IMR-90 (cell line): Measurements from ENCODE around the gene YKT6. TPM values are rescaled to one million over a fixed set of nuclear protein-coding genes. Genes with fewer than 3 reads are reported as not detected.

ENCODE experiments used
- ATAC-seq: fragments of 200-7000 bp; cut with Tn5 transposase; 2 replicates; pipeline ENCODE4 v1.9.1; 2020; ENCODE audit warnings: low read depth, mild to moderate bottlenecking, moderate library complexity
- BruUV-seq: library from RNA; stranded (reverse); fragments of 400-500 nt; replicated peaks from 2 replicates; lab custom pipeline; 2021; lab: Mats Ljungman, UMichigan
- CTCF ChIA-PET: fragments of 300-600 bp; formaldehyde crosslinking; extraction: SDS; loops from one replicate; lab custom pipeline; 2021; ENCODE audit warnings: antibody characterized with exemption; lab: Yijun Ruan, JAX
- POLR2A ChIA-PET: fragments of 300-600 bp; sonication (Branson Sonifier 250); formaldehyde crosslinking; loops from one replicate; lab custom pipeline; 2022; ENCODE audit warnings: antibody characterized with exemption; ENCODE audit not compliant: unreplicated experiment; lab: Charles Lee
- DNase-seq: peaks from one replicate; pipeline ENCODE4 v3.0.0; 2013
- H2AFZ ChIP-seq: replicated peaks from 2 replicates; pipeline ENCODE3; 2013; ENCODE audit warnings: low read length, mild to moderate bottlenecking; ENCODE audit not compliant: poor library complexity
- H2AK5ac ChIP-seq: 2 replicates; pipeline ENCODE4 v1.6.1; 2013; ENCODE audit warnings: low read depth, low read length, inconsistent platforms
- H2AK9ac ChIP-seq: replicated peaks from 2 replicates; pipeline ENCODE3; 2013; ENCODE audit warnings: mild to moderate bottlenecking, low read depth, low read length, moderate library complexity; ENCODE audit not compliant: poor library complexity
- H2BK120ac ChIP-seq: 2 replicates; pipeline ENCODE4 v1.6.1; 2013; ENCODE audit warnings: low read depth, low read length, inconsistent platforms
- H2BK15ac ChIP-seq: 3 replicates; pipeline ENCODE4 v1.6.1; 2013; ENCODE audit warnings: low read depth, low read length, inconsistent platforms
- H2BK20ac ChIP-seq: 2 replicates; pipeline ENCODE4 v1.6.1; 2013; ENCODE audit warnings: low read depth, mild to moderate bottlenecking, inconsistent platforms, low read length, moderate library complexity
- H2BK5ac ChIP-seq: 2 replicates; pipeline ENCODE4 v1.6.1; 2013; ENCODE audit warnings: mild to moderate bottlenecking, low read depth, low read length, inconsistent platforms; ENCODE audit not compliant: poor library complexity, severe bottlenecking
- H3K14ac ChIP-seq: replicated peaks from 2 replicates; pipeline ENCODE4 v1.6.1; 2013; ENCODE audit warnings: low read depth, low read length, inconsistent platforms
- H3K18ac ChIP-seq: 2 replicates; pipeline ENCODE4 v1.6.1; 2013; ENCODE audit warnings: low read depth, low read length, control low read depth
- H3K23ac ChIP-seq: 2 replicates; pipeline ENCODE4 v1.6.1; 2013; ENCODE audit warnings: low read depth, low read length, inconsistent platforms
- H3K27ac ChIP-seq: 2 replicates; pipeline ENCODE4 v1.5.1; 2013; ENCODE audit warnings: mild to moderate bottlenecking, control low read depth, low read length; ENCODE audit not compliant: insufficient read depth
- H3K27me3 ChIP-seq: 2 replicates; pipeline ENCODE4 v1.6.1; 2013; ENCODE audit warnings: low read length; ENCODE audit not compliant: control insufficient read depth, insufficient read depth
- H3K36me3 ChIP-seq: 2 replicates; pipeline ENCODE4 v1.6.1; 2013; ENCODE audit warnings: low read length, mixed read lengths; ENCODE audit not compliant: control insufficient read depth, insufficient read depth
- H3K4ac ChIP-seq: 2 replicates; pipeline ENCODE4 v1.6.1; 2013; ENCODE audit warnings: low read depth, low read length, inconsistent platforms
- H3K4me1 ChIP-seq: 2 replicates; pipeline ENCODE4 v1.6.1; 2013; ENCODE audit warnings: low read length, mixed read lengths; ENCODE audit not compliant: control insufficient read depth, insufficient read depth
- H3K4me2 ChIP-seq: 2 replicates; pipeline ENCODE4 v1.6.1; 2013; ENCODE audit warnings: low read depth, mild to moderate bottlenecking, control low read depth, low read length, moderate library complexity
- H3K4me3 ChIP-seq: 2 replicates; pipeline ENCODE4 v1.5.1; 2013; ENCODE audit warnings: low read depth, mild to moderate bottlenecking, control low read depth, low read length, moderate library complexity; ENCODE audit not compliant: insufficient read depth
- H3K56ac ChIP-seq: 2 replicates; pipeline ENCODE4 v1.6.1; 2013; ENCODE audit warnings: low read length, inconsistent platforms; ENCODE audit not compliant: insufficient read depth; ENCODE audit errors: extremely low read depth
- H3K79me1 ChIP-seq, 2 experiments: 2 replicates each; pipeline ENCODE4 v1.6.1; 2013; ENCODE audit warnings: low read length in 2 of 2, inconsistent platforms in 1 of 2, low read depth in 1 of 2
- H3K9ac ChIP-seq: 2 replicates; pipeline ENCODE4 v1.6.1; 2013; ENCODE audit warnings: low read depth, low read length, control low read depth
- H3K9me1 ChIP-seq: 2 replicates; pipeline ENCODE4 v1.6.1; 2013; ENCODE audit warnings: low read length, inconsistent platforms; ENCODE audit not compliant: insufficient read depth
- H3K9me3 ChIP-seq: 2 replicates; pipeline ENCODE4 v1.6.1; 2013; ENCODE audit warnings: low read length; ENCODE audit not compliant: control insufficient read depth, insufficient read depth
- H4K20me1 ChIP-seq: 2 replicates; pipeline ENCODE4 v1.6.1; 2013; ENCODE audit warnings: low read length, inconsistent platforms; ENCODE audit not compliant: insufficient read depth
- H4K5ac ChIP-seq: 2 replicates; pipeline ENCODE4 v1.6.1; 2013; ENCODE audit warnings: mild to moderate bottlenecking, low read depth, low read length, control low read depth
- H4K8ac ChIP-seq, 2 experiments: 2 replicates each; pipeline ENCODE4 v1.6.1; 2013; ENCODE audit warnings: low read depth in 2 of 2, low read length in 2 of 2, control low read depth in 1 of 2, inconsistent platforms in 1 of 2
- H4K91ac ChIP-seq: 2 replicates; pipeline ENCODE4 v1.6.1; 2013; ENCODE audit warnings: low read depth, low read length, inconsistent platforms; ENCODE audit not compliant: insufficient read depth
- BHLHE40 ChIP-seq: fragments of 150-350 bp; IDR thresholded peaks from 2 replicates; pipeline ENCODE4 v1.6.1; 2016; ENCODE audit warnings: mild to moderate bottlenecking, low read depth, low read length
- CEBPB ChIP-seq: IDR thresholded peaks from 2 replicates; pipeline ENCODE4 v1.6.1; 2012; ENCODE audit warnings: low read depth, low read length, improper control_type of control experiment
- FOS ChIP-seq: fragments of 150-350 bp; IDR thresholded peaks from 2 replicates; pipeline ENCODE4 v1.6.1; 2016; ENCODE audit warnings: low read depth, low read length
- MAFK ChIP-seq: IDR thresholded peaks from 2 replicates; pipeline ENCODE4 v1.6.1; 2012; ENCODE audit warnings: low read depth, low read length, improper control_type of control experiment
- MAZ ChIP-seq: IDR thresholded peaks from 2 replicates; pipeline ENCODE4 v1.6.1; 2012; ENCODE audit warnings: low read depth, mild to moderate bottlenecking, low read length, improper control_type of control experiment, moderate library complexity, borderline replicate concordance
- NFE2L2 ChIP-seq: fragments of 150-350 bp; IDR thresholded peaks from 2 replicates; pipeline ENCODE4 v1.6.1; 2016; ENCODE audit warnings: low read depth, mild to moderate bottlenecking, low read length
- POLR2A ChIP-seq: IDR thresholded peaks from 2 replicates; pipeline ENCODE4 v1.6.1; 2012; ENCODE audit warnings: mild to moderate bottlenecking, low read depth, low read length
- RAD21 ChIP-seq: IDR thresholded peaks from 2 replicates; pipeline ENCODE4 v1.6.1; 2012; ENCODE audit warnings: low read length, improper control_type of control experiment
- RCOR1 ChIP-seq: IDR thresholded peaks from 2 replicates; pipeline ENCODE4 v1.6.1; 2012; ENCODE audit warnings: mild to moderate bottlenecking, low read length, improper control_type of control experiment; ENCODE audit not compliant: insufficient replicate concordance
- SMC3 ChIP-seq: fragments of 150-350 bp; IDR thresholded peaks from 2 replicates; pipeline ENCODE4 v1.6.1; 2016; ENCODE audit warnings: low read depth, mild to moderate bottlenecking, antibody characterized with exemption, low read length, moderate library complexity
- WGBS, 2 experiments: methylation state at CpG; one replicate each; pipeline versions ENCODE4 v1.1.5 to v1.1.7; 2013; ENCODE audit warnings: missing lambda C conversion rate in 2 of 2; ENCODE audit not compliant: insufficient read length in 1 of 2; ENCODE audit errors: extremely low coverage in 2 of 2; 5-methylcytosine and 5-hydroxymethylcytosine counted together
- dilution Hi-C: fragments of 300-500 bp; cut with HindIII; formaldehyde crosslinking; loops from one replicate; pipeline ENCODE4 v1.14.3; 2018; ENCODE audit warnings: low sequenced_read_pairs; ENCODE audit not compliant: unreplicated experiment
- in situ Hi-C: fragments of 300-500 bp; cut with MboI; formaldehyde crosslinking; loops from 3 replicates; pipeline ENCODE4 v1.14.3; 2019; ENCODE audit warnings: low sequenced_read_pairs, inconsistent platforms, mixed read lengths
- intact Hi-C: fragments of 100-400 bp; cut with micrococcal nuclease; formaldehyde crosslinking; loops from 2 replicates; pipeline ENCODE4 v1.10.0; 2022
- polyA plus RNA-seq, 3 experiments: library from polyadenylated mRNA; depleted of rRNA; stranded (reverse); fragments of >200 nt; gene quantifications; 2 replicates each; pipeline ENCODE4 v1.2.3, GENCODE V29; 2012; ENCODE audit warnings: low replicate concordance in 1 of 3
- total RNA-seq: library from RNA; depleted of rRNA; stranded (reverse); fragments of >200 nt; gene quantifications from 2 replicates; pipeline ENCODE4 v1.2.3, GENCODE V29; 2012
- TF ChIP-seq, protein P1 (sequence below): fragments of 150-350 bp; IDR thresholded peaks from 2 replicates; pipeline ENCODE4 v1.6.1; 2016; ENCODE audit warnings: low read depth, mild to moderate bottlenecking, low read length, moderate library complexity, borderline replicate concordance

The YKT6 gene
- total and polyA plus RNA-seq, 2 of the 4 experiments (the other 2 are of a cell fraction), result 115 to 120 TPM

DNA sequence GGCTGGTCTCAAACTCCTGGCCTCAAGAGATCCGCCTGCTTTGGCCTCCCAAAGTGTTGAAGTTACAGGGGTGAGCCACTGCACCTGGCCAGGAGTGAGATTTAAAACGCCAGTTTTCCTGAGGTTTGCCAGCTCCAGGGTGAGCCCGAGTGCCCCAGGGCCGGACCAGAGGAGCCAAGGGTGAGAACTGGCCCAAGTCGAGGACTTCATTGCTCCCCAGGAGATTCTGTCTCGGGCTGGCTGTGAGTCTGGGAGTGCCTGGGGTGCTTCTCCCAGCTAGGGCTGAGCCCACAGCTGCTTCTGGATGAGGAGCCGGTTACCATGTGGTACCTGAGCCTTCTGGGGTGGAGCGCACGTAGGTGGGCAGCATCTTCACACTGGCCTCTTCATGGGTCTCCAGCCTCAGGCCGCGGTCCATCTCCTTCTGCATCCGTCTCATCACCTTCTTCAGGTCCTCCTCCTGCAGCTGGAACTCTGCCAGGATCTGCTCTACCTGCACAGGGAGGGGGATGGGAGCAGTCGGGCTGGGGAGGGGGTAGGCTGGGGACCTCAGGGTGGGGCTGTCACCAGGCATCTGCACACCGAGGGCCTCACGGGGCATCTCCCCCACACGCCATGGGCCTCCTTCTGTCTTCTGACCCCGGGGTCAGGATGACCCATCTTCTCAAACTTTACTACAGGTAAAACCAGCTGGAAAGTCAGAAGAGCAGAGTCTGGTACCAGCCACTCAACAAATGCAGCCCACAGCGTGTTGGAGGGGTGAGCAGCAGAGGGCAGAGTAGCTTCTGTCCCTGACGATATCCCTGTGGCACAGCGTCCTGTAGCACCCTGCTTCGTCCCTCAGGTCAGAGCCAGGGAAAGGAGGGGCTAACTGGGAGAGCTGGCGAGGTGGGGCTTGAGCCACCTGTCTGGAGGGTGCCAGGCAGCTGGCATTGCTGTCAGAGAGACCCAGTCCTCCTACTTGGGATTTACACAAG, 47.5 kb upstream of the YKT6 start (continued):
- TF ChIP-seq, protein P1, sequence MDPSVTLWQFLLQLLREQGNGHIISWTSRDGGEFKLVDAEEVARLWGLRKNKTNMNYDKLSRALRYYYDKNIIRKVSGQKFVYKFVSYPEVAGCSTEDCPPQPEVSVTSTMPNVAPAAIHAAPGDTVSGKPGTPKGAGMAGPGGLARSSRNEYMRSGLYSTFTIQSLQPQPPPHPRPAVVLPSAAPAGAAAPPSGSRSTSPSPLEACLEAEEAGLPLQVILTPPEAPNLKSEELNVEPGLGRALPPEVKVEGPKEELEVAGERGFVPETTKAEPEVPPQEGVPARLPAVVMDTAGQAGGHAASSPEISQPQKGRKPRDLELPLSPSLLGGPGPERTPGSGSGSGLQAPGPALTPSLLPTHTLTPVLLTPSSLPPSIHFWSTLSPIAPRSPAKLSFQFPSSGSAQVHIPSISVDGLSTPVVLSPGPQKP, result no peak
- TF ChIP-seq FOS, result no peak

DNA sequence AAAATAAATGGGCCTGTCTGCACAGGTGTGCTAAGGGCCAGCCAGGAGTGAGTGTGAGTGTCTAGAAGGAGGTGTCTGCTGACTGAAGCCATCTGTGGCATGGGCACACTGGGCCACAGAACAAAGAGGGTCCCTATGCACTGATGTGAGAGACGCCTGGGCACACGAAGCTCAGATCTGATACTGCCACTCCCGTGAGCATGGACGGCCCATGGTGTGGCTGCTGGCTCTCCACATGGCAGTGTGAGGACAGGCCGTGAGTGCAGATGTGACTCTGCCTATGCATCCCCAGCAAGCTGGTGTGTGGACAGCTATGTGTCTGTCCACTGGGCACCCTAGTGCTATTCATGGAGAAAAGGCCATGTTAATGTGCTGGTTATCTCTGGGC, 46.8 kb upstream of the YKT6 start:
- H2AFZ ChIP-seq, result no peak overlapping the region
- H2BK20ac ChIP-seq, result no peak overlapping the region
- H2BK15ac ChIP-seq, result no peak overlapping the region
- DNase-seq, result no peak
- no peak overlapping the region for H2BK5ac ChIP-seq
- WGBS, 2 experiments, result 76% methylated on average over 4 of the region's 5 CpGs; no CpG with 5 or more reads in 1 of the 2 experiments
- H3K9ac ChIP-seq, result no peak overlapping the region
- no peak overlapping the region for H2AK9ac ChIP-seq
- H3K9me3 ChIP-seq, result no peaks in the 10 kb centered on the region
- intact Hi-C loops, result no loop called here
- ChIA-PET POLR2A (no interaction called here), CTCF (no interaction called here)
- H4K8ac ChIP-seq, result no peak overlapping the region
- H3K4me2 ChIP-seq, result no peak overlapping the region
- H3K36me3 ChIP-seq, result no peaks in the 10 kb centered on the region
- peaks cover 9% of the 10 kb centered on the region; the same call in 1 of the 2 replicates for H3K27me3 ChIP-seq
- no peak overlapping the region for H3K4ac ChIP-seq
- H3K14ac ChIP-seq, result no peak overlapping the region
- H4K91ac ChIP-seq, result no peak overlapping the region
- H3K79me1 ChIP-seq, result no peaks in the 10 kb centered on the region
- no TSS peak for BruUV-seq
- H2AK5ac ChIP-seq, result no peak overlapping the region
- TF ChIP-seq RCOR1, result no peak
- TF ChIP-seq FOS, result no peak
- TF ChIP-seq SMC3, result no peak
- TF ChIP-seq RAD21, result no peak
- no peak for TF ChIP-seq CEBPB
- no peak for TF ChIP-seq POLR2A
- TF ChIP-seq MAZ, result no peak
- TF ChIP-seq BHLHE40, result no peak
- TF ChIP-seq NFE2L2, result no peak
- no peak for TF ChIP-seq MAFK
- H4K20me1 ChIP-seq, result no peaks in the 10 kb centered on the region
- in situ Hi-C loops, result no loop called here
- peaks cover 7% of the 10 kb centered on the region; the same call in 1 of the 2 replicates for H3K4me1 ChIP-seq
- H3K27ac ChIP-seq, result no peak overlapping the region
- no peak overlapping the region for H2BK120ac ChIP-seq
- no peak overlapping the region for H3K56ac ChIP-seq
- no peak overlapping the region for H3K18ac ChIP-seq
- dilution Hi-C loops, result no loop called here
- no peak overlapping the region for H3K23ac ChIP-seq
- no peak for ATAC-seq
- H3K4me3 ChIP-seq, result no peak overlapping the region
- H4K5ac ChIP-seq, result no peak overlapping the region
- H3K9me1 ChIP-seq, result 0 out of 2 replicates have a peak, but pooled peaks cover 3% of the 10 kb centered on the region
